Adrenal gland (tissue), 5 donors: ENCODE data around the gene PPFIA4.

Experiments
- POLR2A ChIP-seq, 2 donors: fragments of 450-650 bp; IDR thresholded peaks; one replicate each; pipeline ENCODE4 v1.6.1; 2017; ENCODE audit warnings: antibody characterized with exemption in 2 of 2, mild to moderate bottlenecking in 2 of 2, moderate library complexity in 1 of 2
- TF ChIP-seq, protein P1 (sequence below), 6 experiments: fragments of 450-650 bp in 4 of 6; fragments of 200-600 bp in 2 of 6; sonication (generic) in 1 of 6; IDR thresholded peaks; 1 replicate in 5 of 6; 2 replicates in 1 of 6; pipeline versions ENCODE4 v1.5.1 to v1.8.0; 2016 to 2021; ENCODE audit warnings: antibody characterized with exemption in 6 of 6, mild to moderate bottlenecking in 2 of 6, moderate library complexity in 1 of 6
- donor health status: DM: no; HTN: no; CAD: no.

- TF ChIP-seq, protein P1, sequence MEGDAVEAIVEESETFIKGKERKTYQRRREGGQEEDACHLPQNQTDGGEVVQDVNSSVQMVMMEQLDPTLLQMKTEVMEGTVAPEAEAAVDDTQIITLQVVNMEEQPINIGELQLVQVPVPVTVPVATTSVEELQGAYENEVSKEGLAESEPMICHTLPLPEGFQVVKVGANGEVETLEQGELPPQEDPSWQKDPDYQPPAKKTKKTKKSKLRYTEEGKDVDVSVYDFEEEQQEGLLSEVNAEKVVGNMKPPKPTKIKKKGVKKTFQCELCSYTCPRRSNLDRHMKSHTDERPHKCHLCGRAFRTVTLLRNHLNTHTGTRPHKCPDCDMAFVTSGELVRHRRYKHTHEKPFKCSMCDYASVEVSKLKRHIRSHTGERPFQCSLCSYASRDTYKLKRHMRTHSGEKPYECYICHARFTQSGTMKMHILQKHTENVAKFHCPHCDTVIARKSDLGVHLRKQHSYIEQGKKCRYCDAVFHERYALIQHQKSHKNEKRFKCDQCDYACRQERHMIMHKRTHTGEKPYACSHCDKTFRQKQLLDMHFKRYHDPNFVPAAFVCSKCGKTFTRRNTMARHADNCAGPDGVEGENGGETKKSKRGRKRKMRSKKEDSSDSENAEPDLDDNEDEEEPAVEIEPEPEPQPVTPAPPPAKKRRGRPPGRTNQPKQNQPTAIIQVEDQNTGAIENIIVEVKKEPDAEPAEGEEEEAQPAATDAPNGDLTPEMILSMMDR (IDR thresholded peaks at IDR 0.05): no peak
- TF ChIP-seq POLR2A (IDR thresholded peaks at IDR 0.05): no peak
These were observed 75.7 kb downstream of the PPFIA4 start for GRCh38 chr1:203101813-203102634.
